Liver (tissue), 3 donors: ENCODE measurements around the gene SLC2A9.

Experiments used
- RAD21 ChIP-seq, 2 donors: IDR thresholded peaks; 2 replicates each; pipeline ENCODE4 v1.6.1; 2016; ENCODE audit warnings: antibody characterized with exemption in 2 of 2, mild to moderate bottlenecking in 2 of 2
- YY1 ChIP-seq: IDR thresholded peaks from 2 replicates; pipeline ENCODE4 v1.6.1; 2016; ENCODE audit warnings: antibody characterized with exemption, mild to moderate bottlenecking
- TF ChIP-seq, protein P1 (sequence below): fragments of 150-350 bp; IDR thresholded peaks from 2 replicates; pipeline ENCODE4 v1.5.1; 2017; ENCODE audit warnings: improper control_type of control experiment, low read depth, low read length; ENCODE audit not compliant: missing input control
- TF ChIP-seq, protein P2 (sequence below): IDR thresholded peaks from 2 replicates; pipeline ENCODE4 v1.6.1; 2016; ENCODE audit warnings: antibody characterized with exemption, mild to moderate bottlenecking
- donor health status: healthy.
- donor health status: healthy.

DNA sequence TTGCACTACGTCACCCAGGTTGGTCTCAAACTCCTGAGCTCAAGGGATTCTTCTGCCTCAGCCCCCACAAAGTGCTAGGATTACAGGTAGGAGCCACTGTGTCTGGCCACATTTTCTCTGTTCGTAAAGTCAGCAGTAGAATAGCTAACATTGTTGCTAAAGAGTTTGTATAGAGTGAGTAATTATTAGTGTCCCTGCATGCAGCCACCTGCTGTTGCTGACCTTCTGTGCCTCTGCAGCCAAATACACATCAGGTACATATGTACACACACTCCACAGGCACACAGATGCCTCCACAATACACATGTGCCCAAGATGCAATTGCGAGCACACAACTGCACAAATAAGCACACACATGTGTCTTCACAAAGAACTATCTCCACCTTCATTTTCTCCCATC, 228.9 kb downstream of the SLC2A9 start:
- TF ChIP-seq, protein P1, sequence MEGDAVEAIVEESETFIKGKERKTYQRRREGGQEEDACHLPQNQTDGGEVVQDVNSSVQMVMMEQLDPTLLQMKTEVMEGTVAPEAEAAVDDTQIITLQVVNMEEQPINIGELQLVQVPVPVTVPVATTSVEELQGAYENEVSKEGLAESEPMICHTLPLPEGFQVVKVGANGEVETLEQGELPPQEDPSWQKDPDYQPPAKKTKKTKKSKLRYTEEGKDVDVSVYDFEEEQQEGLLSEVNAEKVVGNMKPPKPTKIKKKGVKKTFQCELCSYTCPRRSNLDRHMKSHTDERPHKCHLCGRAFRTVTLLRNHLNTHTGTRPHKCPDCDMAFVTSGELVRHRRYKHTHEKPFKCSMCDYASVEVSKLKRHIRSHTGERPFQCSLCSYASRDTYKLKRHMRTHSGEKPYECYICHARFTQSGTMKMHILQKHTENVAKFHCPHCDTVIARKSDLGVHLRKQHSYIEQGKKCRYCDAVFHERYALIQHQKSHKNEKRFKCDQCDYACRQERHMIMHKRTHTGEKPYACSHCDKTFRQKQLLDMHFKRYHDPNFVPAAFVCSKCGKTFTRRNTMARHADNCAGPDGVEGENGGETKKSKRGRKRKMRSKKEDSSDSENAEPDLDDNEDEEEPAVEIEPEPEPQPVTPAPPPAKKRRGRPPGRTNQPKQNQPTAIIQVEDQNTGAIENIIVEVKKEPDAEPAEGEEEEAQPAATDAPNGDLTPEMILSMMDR: no peak
- TF ChIP-seq, protein P2, sequence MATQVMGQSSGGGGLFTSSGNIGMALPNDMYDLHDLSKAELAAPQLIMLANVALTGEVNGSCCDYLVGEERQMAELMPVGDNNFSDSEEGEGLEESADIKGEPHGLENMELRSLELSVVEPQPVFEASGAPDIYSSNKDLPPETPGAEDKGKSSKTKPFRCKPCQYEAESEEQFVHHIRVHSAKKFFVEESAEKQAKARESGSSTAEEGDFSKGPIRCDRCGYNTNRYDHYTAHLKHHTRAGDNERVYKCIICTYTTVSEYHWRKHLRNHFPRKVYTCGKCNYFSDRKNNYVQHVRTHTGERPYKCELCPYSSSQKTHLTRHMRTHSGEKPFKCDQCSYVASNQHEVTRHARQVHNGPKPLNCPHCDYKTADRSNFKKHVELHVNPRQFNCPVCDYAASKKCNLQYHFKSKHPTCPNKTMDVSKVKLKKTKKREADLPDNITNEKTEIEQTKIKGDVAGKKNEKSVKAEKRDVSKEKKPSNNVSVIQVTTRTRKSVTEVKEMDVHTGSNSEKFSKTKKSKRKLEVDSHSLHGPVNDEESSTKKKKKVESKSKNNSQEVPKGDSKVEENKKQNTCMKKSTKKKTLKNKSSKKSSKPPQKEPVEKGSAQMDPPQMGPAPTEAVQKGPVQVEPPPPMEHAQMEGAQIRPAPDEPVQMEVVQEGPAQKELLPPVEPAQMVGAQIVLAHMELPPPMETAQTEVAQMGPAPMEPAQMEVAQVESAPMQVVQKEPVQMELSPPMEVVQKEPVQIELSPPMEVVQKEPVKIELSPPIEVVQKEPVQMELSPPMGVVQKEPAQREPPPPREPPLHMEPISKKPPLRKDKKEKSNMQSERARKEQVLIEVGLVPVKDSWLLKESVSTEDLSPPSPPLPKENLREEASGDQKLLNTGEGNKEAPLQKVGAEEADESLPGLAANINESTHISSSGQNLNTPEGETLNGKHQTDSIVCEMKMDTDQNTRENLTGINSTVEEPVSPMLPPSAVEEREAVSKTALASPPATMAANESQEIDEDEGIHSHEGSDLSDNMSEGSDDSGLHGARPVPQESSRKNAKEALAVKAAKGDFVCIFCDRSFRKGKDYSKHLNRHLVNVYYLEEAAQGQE: no peak
- no peak for TF ChIP-seq YY1
- TF ChIP-seq RAD21 (IDR thresholded peaks at IDR 0.05): no peak
